Prostate gland (tissue), 2 donors: ENCODE measurements around the gene WNT2. TPM values are rescaled to one million over a fixed set of nuclear protein-coding genes. Genes with fewer than 3 reads are reported as not detected.

Experiments used
- DNase-seq: peaks from one replicate; pipeline ENCODE4 v3.0.0-alpha.2; 2019; ENCODE audit warnings: low spot score
- H3K27ac ChIP-seq, 2 donors: fragments of 200-600 bp; sonication (generic); 2 replicates each; pipeline ENCODE4 v1.5.1; 2017 to 2019
- H3K27me3 ChIP-seq: fragments of 200-600 bp; sonication (generic); replicated peaks from 2 replicates; pipeline ENCODE4 v1.5.1; 2019; ENCODE audit not compliant: insufficient read depth
- H3K36me3 ChIP-seq, 2 donors: fragments of 200-600 bp; sonication (generic); 1 replicate in 1 of 2; 2 replicates in 1 of 2; pipeline versions ENCODE4 v1.5.1 to v1.8.1; 2017 to 2019
- H3K4me1 ChIP-seq: fragments of 200-600 bp; sonication (generic); replicated peaks from 2 replicates; pipeline ENCODE4 v1.5.1; 2019
- H3K4me3 ChIP-seq, 2 donors: fragments of 200-600 bp; sonication (generic); 2 replicates each; pipeline ENCODE4 v1.5.1; 2017 to 2019
- H3K9me3 ChIP-seq: fragments of 200-600 bp; sonication (generic); 2 replicates; pipeline ENCODE4 v1.5.1; 2017
- POLR2A ChIP-seq: fragments of 450-650 bp; IDR thresholded peaks from one replicate; pipeline ENCODE4 v1.6.1; 2016; ENCODE audit warnings: antibody characterized with exemption, mild to moderate bottlenecking
- POLR2AphosphoS5 ChIP-seq: sonication (generic); formaldehyde crosslinking; IDR thresholded peaks from one replicate; pipeline ENCODE4 v1.6.1; 2017; ENCODE audit warnings: antibody characterized with exemption
- WGBS: methylation state at CpG from one replicate; pipeline ENCODE4 v1.1.5; 2018; 5-methylcytosine and 5-hydroxymethylcytosine counted together
- intact Hi-C: fragments of 100-400 bp; cut with DNase I; formaldehyde crosslinking; loops from one replicate; pipeline ENCODE4 v1.14.2; 2022
- total RNA-seq, 2 donors: library from RNA; depleted of rRNA; stranded (reverse); fragments of >200 nt; gene quantifications; one replicate each; pipeline ENCODE4 v1.1.0, GENCODE V29; 2016
- TF ChIP-seq, protein P1 (sequence below), 4 experiments: fragments of 200-600 bp in 2 of 4; fragments of 450-650 bp in 2 of 4; sonication (generic) in 2 of 4; IDR thresholded peaks; 1 replicate in 3 of 4; 2 replicates in 1 of 4; pipeline ENCODE4 v1.5.1; 2016 to 2019; ENCODE audit warnings: antibody characterized with exemption in 4 of 4, mild to moderate bottlenecking in 2 of 4, moderate library complexity in 2 of 4

The WNT2 gene
- total RNA-seq, 2 donors from 2014 or later, result 1.1 to 2.3 TPM

DNA sequence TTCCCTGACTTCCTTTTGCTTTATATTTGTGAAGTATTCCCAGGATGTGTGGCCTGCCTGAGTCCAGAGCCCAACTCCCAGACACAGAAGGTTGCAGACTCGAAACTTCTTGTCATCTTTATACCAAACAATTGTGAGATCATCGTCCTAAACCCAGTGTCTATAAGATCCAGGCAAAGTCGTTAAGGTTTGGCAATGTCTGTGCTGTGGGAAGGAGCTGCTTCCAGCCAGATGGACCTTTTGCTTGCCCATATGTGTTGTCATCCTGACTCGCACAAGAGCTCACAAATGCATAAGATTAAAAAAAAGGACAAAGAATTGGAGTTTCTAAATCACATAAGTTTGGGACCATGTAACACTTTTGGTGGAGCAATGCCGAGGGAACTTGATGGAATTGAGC, 37.0 kb downstream of the WNT2 start:
- H3K4me1 ChIP-seq, result no peaks in the 10 kb centered on the region
- no peak overlapping the region for H3K27ac ChIP-seq
- no peak for DNase-seq
- H3K9me3 ChIP-seq, result no peaks in the 10 kb centered on the region
- 73% methylated on average over 5 of the region's 5 CpGs for WGBS
- no peaks in the 10 kb centered on the region for H3K36me3 ChIP-seq
- no peak overlapping the region for H3K4me3 ChIP-seq
- intact Hi-C loops, result no loop called here
- TF ChIP-seq, protein P1, sequence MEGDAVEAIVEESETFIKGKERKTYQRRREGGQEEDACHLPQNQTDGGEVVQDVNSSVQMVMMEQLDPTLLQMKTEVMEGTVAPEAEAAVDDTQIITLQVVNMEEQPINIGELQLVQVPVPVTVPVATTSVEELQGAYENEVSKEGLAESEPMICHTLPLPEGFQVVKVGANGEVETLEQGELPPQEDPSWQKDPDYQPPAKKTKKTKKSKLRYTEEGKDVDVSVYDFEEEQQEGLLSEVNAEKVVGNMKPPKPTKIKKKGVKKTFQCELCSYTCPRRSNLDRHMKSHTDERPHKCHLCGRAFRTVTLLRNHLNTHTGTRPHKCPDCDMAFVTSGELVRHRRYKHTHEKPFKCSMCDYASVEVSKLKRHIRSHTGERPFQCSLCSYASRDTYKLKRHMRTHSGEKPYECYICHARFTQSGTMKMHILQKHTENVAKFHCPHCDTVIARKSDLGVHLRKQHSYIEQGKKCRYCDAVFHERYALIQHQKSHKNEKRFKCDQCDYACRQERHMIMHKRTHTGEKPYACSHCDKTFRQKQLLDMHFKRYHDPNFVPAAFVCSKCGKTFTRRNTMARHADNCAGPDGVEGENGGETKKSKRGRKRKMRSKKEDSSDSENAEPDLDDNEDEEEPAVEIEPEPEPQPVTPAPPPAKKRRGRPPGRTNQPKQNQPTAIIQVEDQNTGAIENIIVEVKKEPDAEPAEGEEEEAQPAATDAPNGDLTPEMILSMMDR (IDR thresholded peaks at IDR 0.05), result no peak
- TF ChIP-seq POLR2AphosphoS5 (no peak), POLR2A (no peak)
- H3K27me3 ChIP-seq, result no peaks in the 10 kb centered on the region

- 94% methylated on average over 5 of the region's 5 CpGs for WGBS
- Histone ChIP-seq H3K4me1 (no peaks in the 10 kb centered on the region), H3K27ac (no peak overlapping the region), H3K36me3 (no peaks in the 10 kb centered on the region), H3K27me3 (no peaks in the 10 kb centered on the region), H3K4me3 (no peak overlapping the region), H3K9me3 (no peaks in the 10 kb centered on the region)
- TF ChIP-seq, protein P1 (IDR thresholded peaks at IDR 0.05), result no peak
- TF ChIP-seq POLR2AphosphoS5, result no peak
- no peak for TF ChIP-seq POLR2A
- no peak for DNase-seq
- intact Hi-C loops, result no loop called here
Measured at GRCh38 chr7:117284692-117285091, 38.2 kb downstream of the WNT2 start.

- Histone ChIP-seq H3K36me3 (no peaks in the 10 kb centered on the region), H3K27me3 (no peaks in the 10 kb centered on the region), H3K4me3 (no peak overlapping the region), H3K9me3 (no peaks in the 10 kb centered on the region), H3K27ac (no peak overlapping the region), H3K4me1 (no peaks in the 10 kb centered on the region)
- intact Hi-C loops, result no loop called here
- 87% methylated on average over 6 of the region's 6 CpGs for WGBS
- DNase-seq, result no peak
- TF ChIP-seq, protein P1 (IDR thresholded peaks at IDR 0.05), result no peak
- TF ChIP-seq POLR2AphosphoS5 (no peak), POLR2A (no peak)
Measured at GRCh38 chr7:117283779-117284178, 39.1 kb downstream of the WNT2 start.

DNA sequence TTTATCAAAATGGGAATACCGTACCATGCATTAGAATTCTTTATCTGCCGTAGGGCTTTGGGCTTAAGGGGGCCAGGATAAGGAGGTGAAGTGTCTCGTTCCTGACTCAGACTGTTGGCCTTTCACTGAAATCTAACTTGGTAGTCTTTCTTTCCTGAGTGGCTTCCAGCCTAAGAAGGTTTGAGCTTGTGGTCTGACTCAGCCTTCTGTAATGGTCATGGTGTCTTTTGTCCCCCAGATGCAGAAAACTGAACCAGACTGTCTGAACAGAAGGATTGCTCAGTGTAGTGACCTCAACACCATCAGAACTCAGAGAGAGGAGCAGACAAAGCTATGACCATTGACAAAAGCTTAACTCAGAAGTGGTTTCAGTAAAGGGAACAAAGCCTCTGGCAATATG, 39.5 kb downstream of the WNT2 start:
- Histone ChIP-seq H3K27ac (no peak overlapping the region), H3K36me3 (no peaks in the 10 kb centered on the region), H3K4me1 (no peaks in the 10 kb centered on the region), H3K9me3 (no peaks in the 10 kb centered on the region), H3K4me3 (no peak overlapping the region), H3K27me3 (no peaks in the 10 kb centered on the region)
- no peak for DNase-seq
- intact Hi-C loops, result no loop called here
- TF ChIP-seq, protein P1 (IDR thresholded peaks at IDR 0.05), result no peak
- TF ChIP-seq POLR2AphosphoS5 (no peak), POLR2A (no peak)
- WGBS, result 92% methylated on average over 3 of the region's 3 CpGs

GRCh38 chr7:117282239-117282812, 40.5 kb downstream of the WNT2 start:
- H3K27ac ChIP-seq, result no peak overlapping the region
- H3K4me3 ChIP-seq, result no peak overlapping the region
- no peaks in the 10 kb centered on the region for H3K36me3 ChIP-seq
- TF ChIP-seq, protein P1 (IDR thresholded peaks at IDR 0.05), result no peak
- no peak for TF ChIP-seq POLR2AphosphoS5
- TF ChIP-seq POLR2A, result no peak
- no peaks in the 10 kb centered on the region for H3K9me3 ChIP-seq
- intact Hi-C loops, result no loop called here
- 86% methylated on average over 1 of the region's 1 CpG for WGBS
- H3K27me3 ChIP-seq, result no peaks in the 10 kb centered on the region
- DNase-seq, result no peak
- no peaks in the 10 kb centered on the region for H3K4me1 ChIP-seq
